Bronchial epithelial cell (primary cell): ENCODE data around the gene IGF2BP1. TPM values are rescaled to one million over a fixed set of nuclear protein-coding genes. Genes with fewer than 3 reads are reported as not detected.

Experiments used
- DNase-seq: peaks from one replicate; pipeline ENCODE4 v3.0.0-alpha.2; 2010; ENCODE audit warnings: low read depth
- FAIRE-seq: peaks from 2 replicates; lab custom pipeline; 2011; peaks lifted over from hg19 to GRCh38; lab: Jason Lieb, UNC
- H3K27me3 ChIP-seq: 2 replicates; pipeline ENCODE4 v1.5.1; 2011; ENCODE audit warnings: low read length; ENCODE audit not compliant: control insufficient read depth, insufficient read depth
- H3K36me3 ChIP-seq: 2 replicates; pipeline ENCODE4 v1.5.1; 2011; ENCODE audit warnings: low read length; ENCODE audit not compliant: control insufficient read depth, insufficient read depth
- H3K4me3 ChIP-seq: 2 replicates; pipeline ENCODE4 v1.5.1; 2011; ENCODE audit warnings: mild to moderate bottlenecking, low read depth, low read length, control low read depth
- CTCF ChIP-seq: IDR thresholded peaks from 2 replicates; pipeline ENCODE4 v1.5.1; 2011; ENCODE audit warnings: mild to moderate bottlenecking, moderate library complexity, low read length, control low read depth, inconsistent platforms; ENCODE audit not compliant: insufficient read depth, severe bottlenecking
- total RNA-seq: library from RNA; depleted of rRNA; stranded (reverse); fragments of >200 nt; gene quantifications from 2 replicates; pipeline ENCODE4 v1.2.1, GENCODE V29; 2014

The IGF2BP1 gene
- total RNA-seq, 1 donor from 2014 or later = not detected

- DNase-seq (no peak), FAIRE-seq (no peak)
- H3K36me3 ChIP-seq = no peaks in the 10 kb centered on the region
- TF ChIP-seq CTCF = no peak
- H3K27me3 ChIP-seq = peaks cover 3% of the 10 kb centered on the region
- H3K4me3 ChIP-seq = no peak overlapping the region
Observed at GRCh38 chr17:48981927-48982539, 15.2 kb upstream of the IGF2BP1 start.

GRCh38 chr17:48985436-48986245, 11.5 kb upstream of the IGF2BP1 start:
- no peak for TF ChIP-seq CTCF
- Histone ChIP-seq H3K36me3 (no peaks in the 10 kb centered on the region), H3K4me3 (no peak overlapping the region), H3K27me3 (peaks cover 8% of the 10 kb centered on the region)
- DNase-seq (no peak), FAIRE-seq (no peak)

- DNase-seq = no peak
- Histone ChIP-seq H3K36me3 (no peaks in the 10 kb centered on the region), H3K27me3 (peaks cover 13% of the 10 kb centered on the region), H3K4me3 (no peak overlapping the region)
- no peak for FAIRE-seq
- TF ChIP-seq CTCF = no peak
Observed at GRCh38 chr17:48989100-48989499, 8.1 kb upstream of the IGF2BP1 start.

DNA sequence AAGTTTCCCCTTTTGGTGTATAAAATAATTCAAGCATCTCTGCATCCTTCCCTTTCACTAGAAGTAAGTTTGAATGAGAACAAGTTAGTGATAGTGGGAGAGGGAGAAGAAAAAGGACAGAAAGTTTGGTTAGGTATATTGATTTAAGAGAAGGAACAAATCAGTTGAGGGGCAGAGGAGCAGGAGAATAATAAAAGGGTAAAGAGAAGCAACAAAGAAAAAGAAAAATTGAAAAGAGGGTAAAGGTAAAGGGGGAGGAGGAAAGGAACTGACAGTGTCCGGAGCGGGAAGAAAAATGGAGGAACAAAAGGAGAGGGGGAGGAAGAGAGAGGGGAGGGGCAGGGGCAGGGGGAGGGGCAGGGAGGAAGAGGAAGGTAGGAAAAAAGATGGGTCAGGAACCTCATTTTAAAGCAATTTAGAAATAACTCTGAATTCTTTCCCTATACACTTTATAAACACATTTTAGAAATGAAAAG, 6.3 kb upstream of the IGF2BP1 start:
- TF ChIP-seq CTCF = no peak
- FAIRE-seq (no peak), DNase-seq (no peak)
- H3K27me3 ChIP-seq = peaks cover 24% of the 10 kb centered on the region
- no peaks in the 10 kb centered on the region for H3K36me3 ChIP-seq
- no peak overlapping the region for H3K4me3 ChIP-seq

- no peak for TF ChIP-seq CTCF
- Histone ChIP-seq H3K27me3 (peaks cover 37% of the 10 kb centered on the region), H3K36me3 (no peaks in the 10 kb centered on the region), H3K4me3 (no peak overlapping the region)
- DNase-seq = no peak
- FAIRE-seq = no peak
Observed at GRCh38 chr17:48992444-48992843, 4.7 kb upstream of the IGF2BP1 start.
